H1 (cell line): Measurements from ENCODE around the gene KCNJ9. TPM values are rescaled to one million over a fixed set of nuclear protein-coding genes. Genes with fewer than 3 reads are reported as not detected.

Experiments used
- CTCF ChIA-PET: fragments of 300-600 bp; sonication (Branson Sonifier 250); formaldehyde crosslinking; loops from one replicate; lab custom pipeline; 2021; ENCODE audit not compliant: partially characterized antibody; lab: Charles Lee
- POLR2A ChIA-PET: fragments of 300-600 bp; sonication (Branson Sonifier 250); formaldehyde crosslinking; loops from one replicate; lab custom pipeline; 2021; ENCODE audit warnings: inconsistent platforms; ENCODE audit not compliant: partially characterized antibody; lab: Charles Lee
- DNase-seq, 2 experiments: peaks; one replicate each; pipeline versions ENCODE4 v3.0.0 to v3.0.0-alpha.2; 2010 to 2022; ENCODE audit warnings: low spot score in 2 of 2, low read depth in 1 of 2, mixed read lengths in 1 of 2
- FAIRE-seq: peaks from 2 replicates; lab custom pipeline; 2011; peaks lifted over from hg19 to GRCh38; lab: Jason Lieb, UNC
- H2AFZ ChIP-seq: 2 replicates; pipeline ENCODE4 v1.8.1; 2012; ENCODE audit warnings: low read length, inconsistent platforms
- H2AK5ac ChIP-seq: 2 replicates; pipeline ENCODE4 v1.6.1; 2013; ENCODE audit warnings: low read depth, low read length
- H2BK120ac ChIP-seq: replicated peaks from 2 replicates; pipeline ENCODE3; 2013; ENCODE audit warnings: low read depth, low read length, inconsistent platforms
- H2BK12ac ChIP-seq: 2 replicates; pipeline ENCODE4 v1.6.1; 2013; ENCODE audit warnings: low read depth, low read length
- H2BK15ac ChIP-seq: 2 replicates; pipeline ENCODE4 v1.6.1; 2013; ENCODE audit warnings: low read length
- H2BK20ac ChIP-seq: 2 replicates; pipeline ENCODE4 v1.6.1; 2013; ENCODE audit warnings: low read length
- H2BK5ac ChIP-seq: 2 replicates; pipeline ENCODE4 v1.6.1; 2013; ENCODE audit warnings: low read depth, low read length
- H3K14ac ChIP-seq: 2 replicates; pipeline ENCODE4 v1.6.1; 2013; ENCODE audit warnings: inconsistent platforms; ENCODE audit not compliant: insufficient read length
- H3K18ac ChIP-seq: 2 replicates; pipeline ENCODE4 v1.6.1; 2013; ENCODE audit warnings: low read length; ENCODE audit errors: extremely low read depth
- H3K23ac ChIP-seq: 2 replicates; pipeline ENCODE4 v1.6.1; 2013; ENCODE audit warnings: inconsistent platforms; ENCODE audit not compliant: insufficient read length
- H3K23me2 ChIP-seq: 2 replicates; pipeline ENCODE4 v1.6.1; 2013; ENCODE audit warnings: low read depth, low read length
- H3K27ac ChIP-seq: 2 replicates; pipeline ENCODE4 v1.6.1; 2011; ENCODE audit warnings: low read depth, low read length, inconsistent platforms
- H3K27me3 ChIP-seq, 4 experiments: replicated peaks in 1 of 4; 1 replicate in 1 of 4; 2 replicates in 3 of 4; pipeline versions ENCODE4 v1.6.1 to v1.8.1; 2011 to 2013; ENCODE audit warnings: low read length in 3 of 4, mild to moderate bottlenecking in 3 of 4, inconsistent platforms in 2 of 4, mixed read lengths in 2 of 4, moderate library complexity in 1 of 4; ENCODE audit not compliant: control insufficient read depth in 3 of 4, insufficient read depth in 3 of 4; ENCODE audit errors: extremely low read depth in 1 of 4
- H3K36me3 ChIP-seq, 4 experiments: 2 replicates each; pipeline versions ENCODE4 v1.6.1 to v1.8.1; 2011 to 2013; ENCODE audit warnings: mild to moderate bottlenecking in 4 of 4, low read length in 3 of 4, moderate library complexity in 2 of 4, control low read depth in 1 of 4, inconsistent platforms in 1 of 4; ENCODE audit not compliant: insufficient read depth in 4 of 4, control insufficient read depth in 2 of 4
- H3K4ac ChIP-seq: replicated peaks from 2 replicates; pipeline ENCODE3; 2013; ENCODE audit warnings: low read length, low read depth, mixed read lengths, inconsistent platforms; ENCODE audit not compliant: insufficient read length
- H3K4me1 ChIP-seq, 4 experiments: replicated peaks in 1 of 4; 1 replicate in 1 of 4; 2 replicates in 3 of 4; pipeline versions ENCODE4 v1.6.1 to v1.8.1; 2011 to 2013; ENCODE audit warnings: low read length in 3 of 4, inconsistent platforms in 2 of 4, mixed read lengths in 1 of 4; ENCODE audit not compliant: insufficient read depth in 4 of 4, control insufficient read depth in 3 of 4
- H3K4me2 ChIP-seq, 2 experiments: 2 replicates each; pipeline versions ENCODE4 v1.6.1 to v1.8.1; 2011 to 2013; ENCODE audit warnings: low read depth in 2 of 2, low read length in 2 of 2, control low read depth in 1 of 2, inconsistent platforms in 1 of 2, mild to moderate bottlenecking in 1 of 2; ENCODE audit not compliant: insufficient read depth in 1 of 2
- H3K4me3 ChIP-seq, 4 experiments: fragments of 200-600, 300-600 bp in 1 of 4; sonication (generic), shearing (Covaris generic), sonication (Bioruptor Twin) in 1 of 4; 2 replicates each; pipeline versions ENCODE4 v1.5.1 to v1.8.1; 2011 to 2016; ENCODE audit warnings: low read length in 4 of 4, low read depth in 3 of 4, control low read depth in 2 of 4, inconsistent platforms in 2 of 4, mild to moderate bottlenecking in 2 of 4, mixed read lengths in 1 of 4, moderate library complexity in 1 of 4; ENCODE audit not compliant: insufficient read depth in 2 of 4; ENCODE audit errors: extremely low read depth in 1 of 4
- H3K56ac ChIP-seq: replicated peaks from 2 replicates; pipeline ENCODE3; 2013; ENCODE audit warnings: low read depth, mild to moderate bottlenecking, mixed read lengths, low read length, inconsistent platforms; ENCODE audit not compliant: insufficient read length
- H3K79me1 ChIP-seq: 2 replicates; pipeline ENCODE4 v1.6.1; 2013; ENCODE audit warnings: low read depth, low read length, control low read depth
- H3K79me2 ChIP-seq, 2 experiments: 2 replicates each; pipeline versions ENCODE4 v1.6.1 to v1.8.1; 2012 to 2013; ENCODE audit warnings: low read length in 2 of 2, mild to moderate bottlenecking in 2 of 2, inconsistent platforms in 1 of 2; ENCODE audit not compliant: insufficient read depth in 2 of 2, control insufficient read depth in 1 of 2
- H3K9ac ChIP-seq, 4 experiments: replicated peaks in 1 of 4; 1 replicate in 1 of 4; 2 replicates in 3 of 4; pipeline versions ENCODE4 v1.6.1 to v1.8.1; 2011 to 2013; ENCODE audit warnings: low read depth in 3 of 4, low read length in 3 of 4, control low read depth in 2 of 4, mild to moderate bottlenecking in 2 of 4, moderate library complexity in 2 of 4, inconsistent platforms in 1 of 4; ENCODE audit errors: extremely low read depth in 1 of 4
- H3K9me3 ChIP-seq, 2 experiments: 2 replicates each; pipeline versions ENCODE4 v1.6.1 to v1.8.1; 2012 to 2013; ENCODE audit warnings: mild to moderate bottlenecking in 2 of 2, moderate library complexity in 2 of 2, control low read depth in 1 of 2, inconsistent platforms in 1 of 2, low read depth in 1 of 2, low read length in 1 of 2, mixed read lengths in 1 of 2; ENCODE audit not compliant: insufficient read depth in 2 of 2
- H4K20me1 ChIP-seq, 2 experiments: replicated peaks in 1 of 2; 2 replicates each; pipeline versions ENCODE3 to v1.8.1; 2011 to 2013; ENCODE audit warnings: inconsistent platforms in 2 of 2, low read length in 2 of 2, mild to moderate bottlenecking in 1 of 2; ENCODE audit not compliant: insufficient read depth in 2 of 2, control insufficient read depth in 1 of 2
- H4K5ac ChIP-seq: 2 replicates; pipeline ENCODE4 v1.6.1; 2013; ENCODE audit warnings: low read length, low read depth, mixed read lengths, inconsistent platforms; ENCODE audit not compliant: insufficient read length
- H4K8ac ChIP-seq: 2 replicates; pipeline ENCODE4 v1.8.0; 2013; ENCODE audit warnings: mild to moderate bottlenecking, moderate library complexity, low read length, inconsistent platforms; ENCODE audit not compliant: insufficient read depth; ENCODE audit errors: extremely low read depth
- H4K91ac ChIP-seq: replicated peaks from 2 replicates; pipeline ENCODE3; 2013; ENCODE audit warnings: low read length, mixed read lengths, inconsistent platforms; ENCODE audit not compliant: insufficient read length
- JUN ChIP-seq: IDR thresholded peaks from 2 replicates; pipeline ENCODE4 v1.6.1; 2011; ENCODE audit warnings: low read depth, mild to moderate bottlenecking, improper control_type of control experiment, low read length
- RNF2 ChIP-seq: fragments of 200-900, 300-1000 bp; sonication (generic); IDR thresholded peaks from 2 replicates; pipeline ENCODE4 v1.7.1; 2016; ENCODE audit warnings: borderline replicate concordance, low read depth, mild to moderate bottlenecking, antibody characterized with exemption, low read length; ENCODE audit not compliant: poor library complexity, severe bottlenecking; ENCODE audit errors: missing control alignments
- SIN3A ChIP-seq, 2 experiments: IDR thresholded peaks in 1 of 2; conservative IDR thresholded peaks in 1 of 2; 2 replicates each; pipeline ENCODE4 v1.6.1; 2011 to 2012; ENCODE audit warnings: low read length in 2 of 2, improper control_type of control experiment in 1 of 2, low read depth in 1 of 2, mild to moderate bottlenecking in 1 of 2
- WGBS, 2 experiments: shearing (Covaris generic) in 1 of 2; methylation state at CpG; one replicate each; pipeline versions ENCODE4 v1.1.6 to v1.1.7; 2013 to 2015; ENCODE audit warnings: low lambda C conversion rate in 2 of 2, mixed read lengths in 2 of 2, inconsistent platforms in 1 of 2, low coverage in 1 of 2, missing lambda C conversion rate in 1 of 2; ENCODE audit not compliant: insufficient replicate concordance in 2 of 2, insufficient coverage in 1 of 2, insufficient read length in 1 of 2; ENCODE audit errors: extremely low coverage in 1 of 2, missing lambda C conversion rate in 1 of 2; 5-methylcytosine and 5-hydroxymethylcytosine counted together
- polyA plus RNA-seq, 7 experiments: library from polyadenylated mRNA; depleted of rRNA in 3 of 7; stranded (reverse) in 5 of 7; unstranded in 2 of 7; fragments of >200 nt in 5 of 7; fragments of 200-250 nt in 2 of 7; gene quantifications; 1 replicate in 5 of 7; 2 replicates in 1 of 7; 4 replicates in 1 of 7; pipeline versions ENCODE4 v1.2.1 to v1.2.3, GENCODE V29; 2011 to 2013; ENCODE audit warnings: missing spikeins in 2 of 7, mixed read lengths in 2 of 7
- total RNA-seq: library from RNA; stranded (reverse); fragmentation: NEBNext Ultra II Directional; extraction: Animal tissue kit (Norgen Biotek cat#: 25700); gene quantifications from 2 replicates; pipeline ENCODE4 v1.2.1, GENCODE V29; 2021

The KCNJ9 gene
- total and polyA plus RNA-seq, 2 of the 8 experiments (the other 6 are each of a cell fraction or from before 2014, with no cell fraction given): 0.02 to 0.13 TPM

DNA sequence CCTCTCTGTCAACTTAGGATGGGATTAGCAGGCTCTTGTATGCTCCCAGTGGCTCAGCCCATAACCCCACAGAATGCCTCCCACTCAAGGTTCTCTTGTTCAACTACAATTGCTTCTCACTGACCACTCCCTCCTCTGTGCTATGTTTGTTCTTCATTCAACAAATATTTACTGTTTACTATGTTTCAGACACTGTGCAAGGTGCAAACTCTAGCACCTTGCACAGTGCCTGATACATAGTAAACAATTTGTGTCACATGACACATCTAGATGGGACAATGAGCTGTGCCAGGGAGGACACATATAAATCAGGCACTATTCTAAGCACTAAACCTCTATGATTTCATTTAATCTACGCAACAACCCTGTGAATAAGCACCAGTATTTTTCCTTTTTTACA, 49.6 kb downstream of the KCNJ9 start:
- no peaks in the 10 kb centered on the region for H3K79me2 ChIP-seq
- CTCF ChIA-PET: interaction anchor here (0.8 to 13.8 kb wide), 10 partner anchors 8 to 122 kb away, joined by 3 to 141 read pairs (median 3); partner anchors contain the start of gene ATP1A2

More for the DNA sequence above, 49.6 kb downstream of the KCNJ9 start:
- Histone ChIP-seq H4K20me1 (no peaks in the 10 kb centered on the region), H3K4me1 (no peaks in the 10 kb centered on the region), H2AFZ (no peak overlapping the region), H2BK20ac (no peak overlapping the region), H3K23me2 (peaks cover 5% of the 10 kb centered on the region; the same call in 1 of the 2 replicates), H3K36me3 (peaks cover 12 to 56% (median 50%) of the 10 kb centered on the region in 4 experiments; a peak in 7 of 8 replicates), H3K27ac (no peak overlapping the region), H2AK5ac (no peak overlapping the region), H3K14ac (no peak overlapping the region), H3K56ac (no peak overlapping the region), H3K9ac (no peak overlapping the region), H3K4me3 (no peak overlapping the region), H4K5ac (no peak overlapping the region), H2BK5ac (no peak overlapping the region), H2BK12ac (no peak overlapping the region), H3K9me3 (no peaks in the 10 kb centered on the region), H4K91ac (no peak overlapping the region), H3K23ac (no peak overlapping the region), H3K79me1 (no peaks in the 10 kb centered on the region; the same call in 1 of the 2 replicates), H4K8ac (no peak overlapping the region), H3K18ac (no peak overlapping the region), H3K27me3 (no peaks in the 10 kb centered on the region), H3K4ac (no peak overlapping the region), H2BK120ac (no peak overlapping the region), H2BK15ac (no peak overlapping the region), H3K4me2 (no peak overlapping the region)
- WGBS, 2 experiments: 88% methylated on average over 1 of the region's 1 CpG; no CpG with 5 or more reads in 1 of the 2 experiments
- no peak for TF ChIP-seq JUN
- no peak for TF ChIP-seq RNF2
- TF ChIP-seq SIN3A (conservative IDR thresholded peaks at IDR 0.05 in 1 of 2, IDR thresholded peaks at IDR 0.05 in 1 of 2; ENCODE audit: low read depth in 1 of 2, low read length in 2 of 2): no peak
- no peak for FAIRE-seq
- DNase-seq: no peak
- POLR2A ChIA-PET: interaction anchor here (1.1 to 8.1 kb wide), 3 partner anchors 10 to 219 kb away, joined by 4 to 56 read pairs (median 8); partner anchors contain the start of gene ATP1A2
